Motor neuron (in vitro differentiated cells): ENCODE measurements around the gene SLC16A3. TPM values are rescaled to one million over a fixed set of nuclear protein-coding genes. Genes with fewer than 3 reads are reported as not detected.

Experiments used
- ATAC-seq, 8 experiments: fragments of 200-7000 bp; cut with Tn5 transposase; replicated peaks in 6 of 8; 2 replicates each; pipeline ENCODE4 v1.8.0; 2021; ENCODE audit warnings: mild to moderate bottlenecking in 8 of 8, moderate library complexity in 8 of 8
- H3K27ac ChIP-seq, 2 donors: fragments of 250-450 bp; sonication (Bioruptor Pico); 2 replicates each; pipeline ENCODE4 v1.9.0; 2021; ENCODE audit warnings: antibody characterized with exemption in 2 of 2, mild to moderate bottlenecking in 2 of 2, moderate library complexity in 1 of 2
- H3K4me1 ChIP-seq, 2 donors: fragments of 250-450 bp; sonication (Bioruptor Pico); replicated peaks in 1 of 2; 2 replicates each; pipeline ENCODE4 v1.6.1; 2021; ENCODE audit warnings: antibody characterized with exemption in 2 of 2, mild to moderate bottlenecking in 2 of 2, moderate library complexity in 1 of 2
- H3K4me3 ChIP-seq, 5 donors: fragments of 250-450 bp; sonication (Bioruptor Pico); 2 replicates each; pipeline ENCODE4 v1.9.0; 2021; ENCODE audit warnings: antibody characterized with exemption in 5 of 5, mild to moderate bottlenecking in 5 of 5, moderate library complexity in 4 of 5
- WGBS, 10 experiments: fragments of 450-650 bp; shearing (Covaris generic); methylation state at CpG; one replicate each; pipeline ENCODE4 v1.0.0; 2022; 5-methylcytosine and 5-hydroxymethylcytosine counted together
- in situ Hi-C, 9 experiments: fragments of 400-800 bp; cut with MboI; loops; one replicate each; pipeline ENCODE4 v1.15.0; 2021; ENCODE audit warnings: low sequenced_read_pairs in 9 of 9, low pct_unique_long_range_greater_than_20kb in 2 of 9; ENCODE audit not compliant: unreplicated experiment in 9 of 9
- total RNA-seq, 8 experiments: library from RNA; unstranded; fragments of 300-600 nt; gene quantifications; 2 replicates each; pipeline versions ENCODE4 v1.2.3 to v1.2.4, GENCODE V29; 2022

The SLC16A3 gene
- total RNA-seq, 8 experiments from 2014 or later, result 7.6 to 117 (median 16.2) TPM

GRCh38 chr17:82243648-82244412 is 15.0 kb downstream of the SLC16A3 start:
- Histone ChIP-seq H3K4me1 (peaks cover 5 to 20% of the 10 kb centered on the region in 2 donors), H3K4me3 (no peak overlapping the region), H3K27ac (no peak overlapping the region)
- ATAC-seq, result no peak
- in situ Hi-C loops, result no loop called here
- 90 to 100% (median 94%) methylated on average over 1 to 9 of the region's 19 CpGs; no CpG with 5 or more reads in 5 of the 10 experiments for WGBS, 10 experiments

- in situ Hi-C loops, result no loop called here
- H3K27ac ChIP-seq, result peak overlapping the region in 1 of 2 donors; percentile 22
- no peak for ATAC-seq
- H3K4me1 ChIP-seq, result peaks cover 5 to 17% of the 10 kb centered on the region in 2 donors
- no peak overlapping the region for H3K4me3 ChIP-seq
- 61 to 90% (median 83%) methylated on average over 3 to 10 of the region's 39 CpGs; no CpG with 5 or more reads in 1 of the 10 experiments for WGBS, 10 experiments
These were observed 15.7 kb downstream of the SLC16A3 start for GRCh38 chr17:82244413-82245133.

GRCh38 chr17:82245134-82246039 is 16.5 kb downstream of the SLC16A3 start:
- WGBS, 10 experiments, result 30 to 99% (median 92%) methylated on average over 2 to 16 of the region's 47 CpGs; no CpG with 5 or more reads in 3 of the 10 experiments
- H3K4me1 ChIP-seq, result peaks cover 5 to 17% of the 10 kb centered on the region in 2 donors

GRCh38 chr17:82246040-82246364 is 17.2 kb downstream of the SLC16A3 start:
- ATAC-seq, result no peak
- in situ Hi-C loops, result no loop called here
- 83 to 100% (median 98%) methylated on average over 1 to 5 of the region's 5 CpGs; no CpG with 5 or more reads in 6 of the 10 experiments for WGBS, 10 experiments
- Histone ChIP-seq H3K27ac (no peak overlapping the region), H3K4me1 (peaks cover 5 to 15% of the 10 kb centered on the region in 2 donors), H3K4me3 (no peak overlapping the region)

More at GRCh38 chr17:82245134-82246039, 16.5 kb downstream of the SLC16A3 start:
- in situ Hi-C loops, result no loop called here
- Histone ChIP-seq H3K4me3 (no peak overlapping the region), H3K27ac (no peak overlapping the region)
- ATAC-seq, result no peak

GRCh38 chr17:82246365-82247181 is 17.7 kb downstream of the SLC16A3 start:
- in situ Hi-C loops, result no loop called here
- Histone ChIP-seq H3K4me1 (peaks cover 5 to 11% of the 10 kb centered on the region in 2 donors), H3K4me3 (no peak overlapping the region), H3K27ac (no peak overlapping the region)
- peak in 6 of 8 experiments; percentile 4 to 70 (median 20) for ATAC-seq
- WGBS, 10 experiments, result 0 to 93% (median 81%) methylated on average over 1 to 10 of the region's 27 CpGs; no CpG with 5 or more reads in 5 of the 10 experiments

GRCh38 chr17:82247182-82247823 is 18.5 kb downstream of the SLC16A3 start:
- peak in 2 of 8 experiments; percentile 29 to 33 for ATAC-seq
- Histone ChIP-seq H3K4me3 (no peak overlapping the region), H3K4me1 (peaks cover 2 to 4% of the 10 kb centered on the region in 2 donors), H3K27ac (no peak overlapping the region)
- in situ Hi-C loops, result no loop called here
- 47 to 100% (median 98%) methylated on average over 1 to 15 of the region's 22 CpGs; no CpG with 5 or more reads in 5 of the 10 experiments for WGBS, 10 experiments

GRCh38 chr17:82247856-82248671 is 19.2 kb downstream of the SLC16A3 start:
- Histone ChIP-seq H3K27ac (no peak overlapping the region), H3K4me3 (no peak overlapping the region), H3K4me1 (no peaks in the 10 kb centered on the region)
- 80 to 100% (median 92%) methylated on average over 1 to 14 of the region's 28 CpGs; no CpG with 5 or more reads in 3 of the 10 experiments for WGBS, 10 experiments
- no peak for ATAC-seq
- in situ Hi-C loops, result no loop called here

GRCh38 chr17:82248815-82249674 is 20.2 kb downstream of the SLC16A3 start:
- no peak overlapping the region for H3K4me3 ChIP-seq
- 96 to 100% (median 98%) methylated on average over 1 to 4 of the region's 54 CpGs; no CpG with 5 or more reads in 6 of the 10 experiments for WGBS, 10 experiments
- H3K27ac ChIP-seq, result no peak overlapping the region
- in situ Hi-C loops, result no loop called here
- ATAC-seq, result no peak
- no peaks in the 10 kb centered on the region for H3K4me1 ChIP-seq

- H3K27ac ChIP-seq, result no peak overlapping the region
- in situ Hi-C loops, result no loop called here
These were observed 21.2 kb downstream of the SLC16A3 start for GRCh38 chr17:82249896-82250581.

GRCh38 chr17:82250868-82251500 is 22.1 kb downstream of the SLC16A3 start:
- Histone ChIP-seq H3K27ac (peak overlapping the region in 1 of 2 donors; percentile 8), H3K4me3 (no peak overlapping the region), H3K4me1 (no peaks in the 10 kb centered on the region)
- WGBS, 10 experiments, result 47 to 100% (median 100%) methylated on average over 2 to 19 of the region's 25 CpGs; no CpG with 5 or more reads in 3 of the 10 experiments
- in situ Hi-C loops, result no loop called here
- no peak for ATAC-seq

More at GRCh38 chr17:82249896-82250581, 21.2 kb downstream of the SLC16A3 start:
- no peak for ATAC-seq
- no peaks in the 10 kb centered on the region for H3K4me1 ChIP-seq
- no peak overlapping the region for H3K4me3 ChIP-seq
- 98 to 100% (median 100%) methylated on average over 1 to 15 of the region's 33 CpGs; no CpG with 5 or more reads in 7 of the 10 experiments for WGBS, 10 experiments
